GM12801 (cell line): ENCODE measurements around the gene FADS3.

ENCODE experiments used
- CTCF ChIP-seq: IDR thresholded peaks from one replicate; pipeline ENCODE4 v1.5.1; 2011; ENCODE audit warnings: control low read depth; ENCODE audit not compliant: insufficient read length; ENCODE audit errors: extremely low read depth

Gene FADS3

GRCh38 chr11:61925736-61926135 lies 34.4 kb upstream of the FADS3 start:
- TF ChIP-seq CTCF: no peak

GRCh38 chr11:61924064-61924455 lies 32.7 kb upstream of the FADS3 start:
- no peak for TF ChIP-seq CTCF

GRCh38 chr11:61923166-61924063 lies 32.1 kb upstream of the FADS3 start:
- no peak for TF ChIP-seq CTCF

- TF ChIP-seq CTCF: no peak
Observed at GRCh38 chr11:61922539-61922938, 31.2 kb upstream of the FADS3 start.

- no peak for TF ChIP-seq CTCF
Observed at GRCh38 chr11:61921446-61921845, 30.1 kb upstream of the FADS3 start.

- no peak for TF ChIP-seq CTCF
Observed at GRCh38 chr11:61919705-61920631, 28.6 kb upstream of the FADS3 start.
